HepG2 (cell line): ENCODE data around the gene MUC4. TPM values are rescaled to one million over a fixed set of nuclear protein-coding genes. Genes with fewer than 3 reads are reported as not detected.

ENCODE experiments used
- ATAC-seq: fragments of 200-7000 bp; cut with Tn5 transposase; 3 replicates; pipeline ENCODE4 v1.9.1; 2020; ENCODE audit warnings: mild to moderate bottlenecking, moderate library complexity
- BruUV-seq: library from RNA; stranded (reverse); fragments of 400-500 nt; replicated peaks from 2 replicates; lab custom pipeline; 2021; lab: Mats Ljungman, UMichigan
- CTCF ChIA-PET: fragments of 300-600 bp; formaldehyde crosslinking; extraction: SDS; loops from one replicate; lab custom pipeline; 2021; ENCODE audit warnings: low total read pairs, inconsistent platforms, low intra/inter-chr PET ratio; lab: Yijun Ruan, JAX
- POLR2A ChIA-PET: fragments of 350-600 bp; sonication (Branson Sonifier 250); formaldehyde crosslinking; loops from one replicate; lab custom pipeline; 2020; ENCODE audit warnings: antibody characterized with exemption, inconsistent platforms; lab: Yijun Ruan, JAX
- DNase-seq: peaks from one replicate; pipeline ENCODE4 v3.0.0-alpha.2; 2015; ENCODE audit warnings: low spot score
- FAIRE-seq: peaks from 3 replicates; lab custom pipeline; 2011; peaks lifted over from hg19 to GRCh38; lab: Jason Lieb, UNC
- H2AFZ ChIP-seq: one replicate; pipeline ENCODE4 v1.6.1; 2011; ENCODE audit warnings: low read length, inconsistent platforms
- H3K27ac ChIP-seq: fragments of 300-600 bp; 3 replicates; pipeline ENCODE4 v1.8.0; 2011; ENCODE audit warnings: mixed run types, mild to moderate bottlenecking, mixed read lengths, low read length, inconsistent platforms; ENCODE audit not compliant: insufficient read depth; ENCODE audit errors: extremely low read length
- H3K27me3 ChIP-seq, 2 experiments: fragments of 200-600 bp in 1 of 2; 2 replicates in 1 of 2; 3 replicates in 1 of 2; pipeline versions ENCODE4 v1.6.0 to v1.8.0; 2011; ENCODE audit warnings: low read length in 2 of 2, mild to moderate bottlenecking in 2 of 2, moderate library complexity in 2 of 2, inconsistent platforms in 1 of 2; ENCODE audit not compliant: insufficient read depth in 2 of 2, control insufficient read depth in 1 of 2
- H3K36me3 ChIP-seq, 2 experiments: fragments of 200-600 bp in 1 of 2; replicated peaks in 1 of 2; 2 replicates in 1 of 2; 3 replicates in 1 of 2; pipeline versions ENCODE4 v1.5.1 to v1.8.0; 2011; ENCODE audit warnings: low read length in 2 of 2, inconsistent platforms in 1 of 2; ENCODE audit not compliant: insufficient read depth in 2 of 2, control insufficient read depth in 1 of 2
- H3K4me1 ChIP-seq: 2 replicates; pipeline ENCODE4 v1.5.1; 2012; ENCODE audit warnings: low read length, inconsistent platforms; ENCODE audit not compliant: insufficient read depth
- H3K4me2 ChIP-seq: 2 replicates; pipeline ENCODE4 v1.6.0; 2011; ENCODE audit warnings: low read depth, low read length, inconsistent platforms
- H3K4me3 ChIP-seq, 3 experiments: fragments of 200-600 bp in 1 of 3; sonication (generic), shearing (Covaris generic) in 1 of 3; replicated peaks in 1 of 3; 2 replicates each; pipeline ENCODE4 v1.5.1; 2011 to 2016; ENCODE audit warnings: low read length in 3 of 3, inconsistent platforms in 2 of 3, low read depth in 2 of 3, mild to moderate bottlenecking in 2 of 3, control low read depth in 1 of 3, mixed read lengths in 1 of 3; ENCODE audit not compliant: insufficient read depth in 1 of 3
- H3K79me2 ChIP-seq: one replicate; pipeline ENCODE4 v1.6.1; 2011; ENCODE audit warnings: low read length, inconsistent platforms; ENCODE audit not compliant: insufficient read depth
- H3K9ac ChIP-seq: 2 replicates; pipeline ENCODE4 v1.6.0; 2011; ENCODE audit warnings: mild to moderate bottlenecking, low read depth, low read length, inconsistent platforms; ENCODE audit not compliant: insufficient read depth
- H3K9me3 ChIP-seq: 2 replicates; pipeline ENCODE4 v1.5.1; 2012; ENCODE audit warnings: mild to moderate bottlenecking, low read length
- H4K20me1 ChIP-seq: 2 replicates; pipeline ENCODE4 v1.6.0; 2011; ENCODE audit warnings: inconsistent platforms, mild to moderate bottlenecking, low read length, moderate library complexity; ENCODE audit not compliant: insufficient read depth
- DPF2 ChIP-seq: sonication (generic); formaldehyde crosslinking; IDR thresholded peaks from 2 replicates; pipeline ENCODE4 v1.4.0; 2020; ENCODE audit warnings: mild to moderate bottlenecking, low read depth, missing genetic modification reagents, borderline replicate concordance
- JARID2 ChIP-seq: sonication (generic); formaldehyde crosslinking; IDR thresholded peaks from 2 replicates; pipeline ENCODE4 v1.8.1; 2023; ENCODE audit warnings: missing genetic modification reagents, inconsistent platforms; ENCODE audit not compliant: insufficient replicate concordance
- PBX2 ChIP-seq: IDR thresholded peaks from 2 replicates; pipeline ENCODE4 v1.6.1; 2016; ENCODE audit warnings: control low read depth
- SUZ12 ChIP-seq: fragments of 150-350 bp; IDR thresholded peaks from 2 replicates; pipeline ENCODE4 v1.6.1; 2014; ENCODE audit warnings: low read depth, low read length
- ZNF563 ChIP-seq: sonication (generic); formaldehyde crosslinking; IDR thresholded peaks from 2 replicates; pipeline ENCODE4 v1.8.0; 2022; ENCODE audit warnings: mild to moderate bottlenecking, moderate library complexity, missing genetic modification reagents
- ZNF740 ChIP-seq: sonication (generic); formaldehyde crosslinking; IDR thresholded peaks from 2 replicates; pipeline ENCODE4 v1.4.0; 2020; ENCODE audit warnings: missing genetic modification reagents
- WGBS: methylation state at CpG from one replicate; pipeline ENCODE4 v1.1.6; 2017; ENCODE audit warnings: low lambda C conversion rate; 5-methylcytosine and 5-hydroxymethylcytosine counted together
- in situ Hi-C: cut with HindIII; loops from 2 replicates; pipeline ENCODE4 v1.10.0; 2017; ENCODE audit warnings: low pct_unique_long_range_greater_than_20kb; ENCODE audit not compliant: extremely low pct_ligation_motif_present
- intact Hi-C: fragments of 100-400 bp; cut with micrococcal nuclease; formaldehyde crosslinking; loops from one replicate; pipeline ENCODE4 v1.10.0; 2022; ENCODE audit not compliant: unreplicated experiment
- polyA plus RNA-seq, 8 experiments: library from polyadenylated mRNA; depleted of rRNA in 3 of 8; stranded (reverse) in 7 of 8; unstranded in 1 of 8; fragments of >200 nt; fragmentation: Illumina TruSeq in 4 of 8; extraction: Trizol in 4 of 8; gene quantifications; 2 replicates each; pipeline versions ENCODE4 v1.2.1 to v1.2.3, GENCODE V29; 2011 to 2016; ENCODE audit warnings: low read depth in 4 of 8, missing spikeins in 1 of 8, mixed read lengths in 1 of 8; ENCODE audit not compliant: insufficient read depth in 1 of 8
- total RNA-seq, 5 experiments: library from RNA; depleted of rRNA; stranded (reverse); fragments of >200 nt; fragmentation: Illumina TruSeq; extraction: Trizol; gene quantifications; 2 replicates each; pipeline ENCODE4 v1.2.3, GENCODE V29; 2016; ENCODE audit warnings: low read depth in 1 of 5
- TF ChIP-seq, protein P1 (sequence below): sonication (generic); formaldehyde crosslinking; IDR thresholded peaks from 2 replicates; pipeline ENCODE4 v1.8.1; 2023; ENCODE audit warnings: mild to moderate bottlenecking, missing genetic modification reagents

Gene MUC4
- total and polyA plus RNA-seq, 2 of the 13 experiments (the other 11 are each of a cell fraction or from before 2014, with no cell fraction given), result not detected

GRCh38 chr3:195698647-195699387, 112.9 kb downstream of the MUC4 start:
- ChIA-PET POLR2A (no interaction called here), CTCF (no interaction called here)
- intact Hi-C loops, result no loop called here
- Histone ChIP-seq H3K27ac (no peak overlapping the region), H3K36me3 (peaks cover 4 to 10% of the 10 kb centered on the region in 2 experiments; a peak in 4 of 5 replicates), H4K20me1 (no peaks in the 10 kb centered on the region), H3K4me2 (no peak overlapping the region), H3K9ac (no peak overlapping the region), H3K79me2 (no peaks in the 10 kb centered on the region), H3K4me3 (no peak overlapping the region), H3K9me3 (no peaks in the 10 kb centered on the region), H3K27me3 (no peaks in the 10 kb centered on the region), H3K4me1 (no peaks in the 10 kb centered on the region), H2AFZ (no peak overlapping the region)
- TF ChIP-seq PBX2 (CRISPR knock-in tag), result no peak
- TF ChIP-seq JARID2 (CRISPR knock-in tag), result no peak
- no peak for TF ChIP-seq DPF2 (CRISPR knock-in tag)
- TF ChIP-seq, protein P1, sequence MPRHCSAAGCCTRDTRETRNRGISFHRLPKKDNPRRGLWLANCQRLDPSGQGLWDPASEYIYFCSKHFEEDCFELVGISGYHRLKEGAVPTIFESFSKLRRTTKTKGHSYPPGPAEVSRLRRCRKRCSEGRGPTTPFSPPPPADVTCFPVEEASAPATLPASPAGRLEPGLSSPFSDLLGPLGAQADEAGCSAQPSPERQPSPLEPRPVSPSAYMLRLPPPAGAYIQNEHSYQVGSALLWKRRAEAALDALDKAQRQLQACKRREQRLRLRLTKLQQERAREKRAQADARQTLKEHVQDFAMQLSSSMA (CRISPR knock-in tag), result no peak
- no peak for TF ChIP-seq SUZ12
- no peak for TF ChIP-seq ZNF563 (CRISPR knock-in tag)
- TF ChIP-seq ZNF740 (CRISPR knock-in tag), result no peak
- in situ Hi-C loops, result loop anchor here (25.0 kb wide), 1 partner anchor 263 kb away; no protein-coding TSS in a partner anchor
- ATAC-seq (no peak), DNase-seq (no peak), FAIRE-seq (no peak)
- TSS peak; percentile 27 for BruUV-seq
- 92% methylated on average over 5 of the region's 5 CpGs for WGBS
